GM12892 (cell line): ENCODE measurements around the gene BTNL2.
"Not testable (repeated sequence)": the region's sequence is repeated elsewhere in the genome, so short reads cannot be mapped to it uniquely, and the experiment has no call there.

Experiments used
- DNase-seq: peaks from one replicate; pipeline ENCODE4 v3.0.0; 2011; ENCODE audit not compliant: insufficient read length
- FAIRE-seq: peaks from 2 replicates; lab custom pipeline; 2011; peaks lifted over from hg19 to GRCh38; lab: Jason Lieb, UNC
- POLR2A ChIP-seq: IDR thresholded peaks from 2 replicates; pipeline ENCODE4 v1.6.1; 2011; ENCODE audit warnings: low read depth, low read length, control low read depth
- POLR2AphosphoS5 ChIP-seq: IDR thresholded peaks from 2 replicates; pipeline ENCODE4 v1.6.1; 2011; ENCODE audit warnings: low read depth, low read length, control low read depth
- TAF1 ChIP-seq: IDR thresholded peaks from 2 replicates; pipeline ENCODE4 v1.6.1; 2011; ENCODE audit warnings: low read depth, mild to moderate bottlenecking, control low read depth, low read length, borderline replicate concordance

Gene BTNL2

DNA sequence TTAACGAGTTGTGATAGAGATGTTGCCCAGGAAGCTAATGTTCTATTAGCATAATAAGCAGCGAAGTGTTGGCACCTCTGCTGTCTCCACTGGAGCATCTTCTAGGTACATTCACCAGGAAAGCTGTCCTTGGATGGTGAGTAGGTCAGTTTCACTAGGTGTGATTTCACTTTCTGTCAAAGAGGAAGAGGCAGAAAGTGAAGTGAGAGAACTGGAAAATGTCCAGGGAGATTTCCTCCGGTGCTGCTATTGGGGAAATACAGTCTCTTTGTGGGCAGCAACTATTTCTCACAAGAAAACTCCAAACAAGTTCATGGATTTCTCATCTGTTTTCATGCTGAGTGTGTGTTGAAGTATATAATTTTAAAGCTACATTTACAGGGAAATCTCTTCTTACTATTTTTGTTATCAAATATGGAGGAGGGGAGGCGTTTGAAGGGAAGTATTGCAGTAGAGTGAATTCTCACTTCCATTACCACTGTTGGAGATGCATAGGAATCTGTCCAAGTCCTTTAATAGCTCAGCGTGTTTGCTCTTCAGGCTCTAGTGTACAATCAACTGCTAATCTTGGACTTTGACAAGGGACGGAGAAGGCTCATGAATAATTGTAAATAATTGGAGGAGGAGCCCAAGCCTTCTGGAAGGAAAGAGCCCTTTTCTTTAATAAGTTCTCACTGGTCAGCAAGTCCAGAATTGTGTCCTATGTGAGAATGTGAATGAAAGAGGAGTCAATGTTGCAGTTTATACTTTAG is 19.2 kb downstream of the BTNL2 start:
- FAIRE-seq (peak; percentile 64), DNase-seq (no peak)
- TF ChIP-seq POLR2AphosphoS5 (no peak), POLR2A (no peak), TAF1 (no peak)

- no peak for FAIRE-seq
- DNase-seq, result no peak
- no peak for TF ChIP-seq TAF1
These were observed 20.9 kb downstream of the BTNL2 start for GRCh38 chr6:32386040-32386439.

GRCh38 chr6:32382757-32383420 is 24.1 kb downstream of the BTNL2 start:
- TF ChIP-seq POLR2AphosphoS5 (no peak), POLR2A (no peak), TAF1 (no peak)
- no peak for FAIRE-seq
- DNase-seq, result no peak

GRCh38 chr6:32379545-32379944 is 27.4 kb downstream of the BTNL2 start:
- DNase-seq, result no peak
- no peak for FAIRE-seq
- TF ChIP-seq POLR2AphosphoS5, result no peak
- TF ChIP-seq POLR2A, result no peak
- no peak for TF ChIP-seq TAF1

- FAIRE-seq (no peak), DNase-seq (no peak)
- no peak for TF ChIP-seq POLR2AphosphoS5
- TF ChIP-seq TAF1, result no peak
- TF ChIP-seq POLR2A, result no peak
These were observed 31.0 kb downstream of the BTNL2 start for GRCh38 chr6:32375739-32376529.

GRCh38 chr6:32371803-32372202 is 35.2 kb downstream of the BTNL2 start, which contains the start of gene TSBP1:
Gene TSBP1 (minus strand): TSS chr6:32371903. CDS start chr6:32371706, 197 bp downstream.
- TF ChIP-seq TAF1, result no peak
- TF ChIP-seq POLR2AphosphoS5, result no peak
- no peak for TF ChIP-seq POLR2A
- DNase-seq (no peak), FAIRE-seq (no peak)

- no peak for TF ChIP-seq POLR2A
- no peak for TF ChIP-seq TAF1
- TF ChIP-seq POLR2AphosphoS5, result no peak
- FAIRE-seq (no peak), DNase-seq (no peak)
These were observed 35.8 kb downstream of the BTNL2 start for GRCh38 chr6:32371229-32371628.

DNA sequence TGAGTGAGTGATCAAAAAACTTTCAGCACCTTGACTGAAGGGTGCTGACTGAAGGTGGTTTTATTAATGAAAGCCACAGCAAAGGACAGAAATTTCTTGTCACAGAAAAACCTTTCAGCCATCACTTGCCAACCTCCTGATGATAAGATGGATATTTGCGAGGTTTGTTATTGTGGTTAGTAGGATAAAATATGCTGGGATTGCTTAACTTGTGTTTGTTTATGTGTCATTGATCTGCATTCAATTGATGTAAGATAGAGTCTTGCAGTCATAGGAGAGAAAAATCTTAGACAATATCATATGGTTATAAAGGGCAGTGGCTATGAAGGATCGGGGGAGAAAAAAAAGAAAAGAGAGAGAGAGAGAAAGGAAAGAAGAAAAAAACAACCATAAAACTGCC is 36.5 kb downstream of the BTNL2 start:
- FAIRE-seq, result no peak
- no peak for DNase-seq
- TF ChIP-seq POLR2AphosphoS5 (no peak), POLR2A (no peak), TAF1 (no peak)

DNA sequence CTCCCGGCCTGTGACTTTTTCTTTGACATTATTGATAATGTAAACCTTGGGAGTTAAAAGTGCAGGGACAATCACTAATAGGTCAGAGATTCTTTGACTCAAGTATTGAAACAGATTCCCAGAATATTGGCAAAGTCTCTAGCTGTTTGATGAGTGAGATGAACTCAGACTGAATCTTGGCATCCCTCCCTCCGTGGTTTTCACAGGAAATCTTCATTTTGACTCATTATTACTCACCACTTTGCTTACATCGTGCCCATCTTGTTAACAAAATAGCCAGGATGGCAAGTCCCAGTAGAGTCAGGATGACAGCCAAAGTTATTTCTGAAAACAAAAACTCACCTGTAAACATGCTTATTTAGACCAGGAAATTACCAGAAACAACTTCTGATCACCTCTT is 37.3 kb downstream of the BTNL2 start:
- FAIRE-seq, result no peak
- no peak for DNase-seq
- TF ChIP-seq TAF1 (no peak), POLR2AphosphoS5 (no peak), POLR2A (no peak)

DNA sequence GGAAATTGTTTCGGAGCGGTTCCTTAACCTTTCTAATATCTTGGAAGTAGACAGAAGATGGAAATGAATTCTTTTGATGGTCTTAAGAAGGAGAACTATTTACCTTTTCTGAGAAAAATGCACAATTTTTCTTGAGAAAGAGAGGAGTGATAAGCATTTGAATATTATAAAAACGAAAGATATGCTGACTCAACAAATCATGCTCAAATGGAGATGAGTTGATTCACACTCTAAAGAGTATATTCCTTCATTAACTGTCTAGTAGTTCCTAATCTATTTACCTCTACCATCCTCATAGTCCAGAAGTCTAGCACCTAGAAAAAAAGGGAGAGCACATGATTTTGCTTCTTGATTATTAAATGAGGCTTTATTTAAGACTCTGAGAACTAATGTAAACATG is 39.3 kb downstream of the BTNL2 start:
- TF ChIP-seq POLR2A (no peak), POLR2AphosphoS5 (no peak), TAF1 (no peak)
- no peak for DNase-seq
- no peak for FAIRE-seq

DNA sequence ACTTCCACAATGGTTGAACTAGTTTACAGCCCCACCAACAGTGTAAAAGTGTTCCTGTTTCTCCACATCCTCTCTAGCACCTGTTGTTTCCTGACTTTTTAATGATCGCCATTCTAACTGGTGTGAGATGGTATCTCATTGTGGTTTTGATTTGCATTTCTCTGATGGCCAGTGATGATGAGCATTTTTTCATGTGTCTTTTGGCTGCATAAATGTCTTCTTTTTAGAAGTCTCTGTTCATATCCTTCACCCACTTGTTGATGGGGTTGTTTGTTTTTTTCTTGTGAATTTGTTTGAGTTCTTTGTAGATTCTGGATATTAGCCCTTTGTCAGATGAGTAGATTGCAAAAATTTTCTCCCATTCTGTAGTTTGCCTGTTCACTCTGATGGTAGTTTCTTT is 47.8 kb downstream of the BTNL2 start:
- not testable (repeated sequence) for DNase-seq, FAIRE-seq

DNA sequence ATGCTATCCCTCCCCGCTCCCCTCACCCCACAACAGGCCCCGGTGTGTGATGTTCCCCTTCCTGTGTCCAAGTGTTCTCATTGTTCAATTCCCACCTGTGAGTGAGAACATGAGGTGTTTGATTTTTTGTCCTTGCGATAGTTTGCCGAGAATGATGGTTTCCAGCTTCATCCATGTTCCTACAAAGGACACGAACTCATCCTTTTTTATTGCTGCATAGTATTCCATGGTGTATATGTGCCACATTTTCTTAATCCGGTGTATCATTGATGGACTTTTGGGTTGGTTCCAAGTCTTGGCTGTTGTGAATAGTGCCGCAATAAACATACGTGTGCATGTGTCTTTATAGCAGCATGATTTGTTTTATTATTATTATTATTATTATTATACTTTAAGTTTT is 48.4 kb downstream of the BTNL2 start:
- FAIRE-seq, DNase-seq: not testable (repeated sequence)
